ENCODE results near the gene CTNNA1. TPM values are rescaled to one million over a fixed set of nuclear protein-coding genes. Genes with fewer than 3 reads are reported as not detected.

CTNNA1 gene
- total RNA-seq, 2 donors from 2014 or later: 247 to 288 TPM

GRCh38 chr5:138815529-138815928, 62.3 kb downstream of the CTNNA1 start:
- peaks cover 26% of the 10 kb centered on the region for H3K36me3 ChIP-seq
- DNase-seq (ENCODE audit: low spot score): no peak
- no peak overlapping the region for H3K4me3 ChIP-seq
- H3K4me1 ChIP-seq: peaks cover 0 to 23% of the 10 kb centered on the region in 2 donors
- H3K9me3 ChIP-seq: no peaks in the 10 kb centered on the region
- TF ChIP-seq CTCF (IDR thresholded peaks at IDR 0.05): no peak
- no peak overlapping the region for H3K27ac ChIP-seq
- H3K27me3 ChIP-seq: no peaks in the 10 kb centered on the region

GRCh38 chr5:138817241-138817640, 64.0 kb downstream of the CTNNA1 start:
- no peak overlapping the region for H3K27ac ChIP-seq
- H3K27me3 ChIP-seq: no peaks in the 10 kb centered on the region
- peaks cover 0 to 35% of the 10 kb centered on the region in 2 donors for H3K4me1 ChIP-seq
- peaks cover 20% of the 10 kb centered on the region for H3K36me3 ChIP-seq
- DNase-seq (ENCODE audit: low spot score): no peak
- H3K4me3 ChIP-seq: no peak overlapping the region
- TF ChIP-seq CTCF (IDR thresholded peaks at IDR 0.05): no peak
- no peaks in the 10 kb centered on the region for H3K9me3 ChIP-seq

GRCh38 chr5:138819081-138819480, 65.9 kb downstream of the CTNNA1 start:
- Histone ChIP-seq H3K4me3 (no peak overlapping the region), H3K36me3 (peaks cover 8% of the 10 kb centered on the region), H3K27ac (no peak overlapping the region), H3K27me3 (no peaks in the 10 kb centered on the region), H3K9me3 (no peaks in the 10 kb centered on the region), H3K4me1 (peaks cover 0 to 45% of the 10 kb centered on the region in 2 donors)
- TF ChIP-seq CTCF (IDR thresholded peaks at IDR 0.05): no peak
- no peak for DNase-seq (ENCODE audit: low spot score)

- H3K4me1 ChIP-seq: peaks cover 0 to 57% of the 10 kb centered on the region in 2 donors
Measured at GRCh38 chr5:138820695-138821094, 67.5 kb downstream of the CTNNA1 start.

GRCh38 chr5:138824516-138824915, 71.3 kb downstream of the CTNNA1 start:
- no peaks in the 10 kb centered on the region for H3K9me3 ChIP-seq
- H3K27ac ChIP-seq: peak overlapping the region in 1 of 2 donors; percentile 51
- no peak overlapping the region for H3K4me3 ChIP-seq
- H3K27me3 ChIP-seq: no peaks in the 10 kb centered on the region
- no peak for DNase-seq (ENCODE audit: low spot score)
- peaks cover 0 to 44% of the 10 kb centered on the region in 2 donors for H3K4me1 ChIP-seq
- peaks cover 18% of the 10 kb centered on the region for H3K36me3 ChIP-seq
- TF ChIP-seq CTCF (IDR thresholded peaks at IDR 0.05): no peak

More at GRCh38 chr5:138820695-138821094, 67.5 kb downstream of the CTNNA1 start:
- no peak for TF ChIP-seq CTCF (IDR thresholded peaks at IDR 0.05)
- H3K4me3 ChIP-seq: no peak overlapping the region
- H3K36me3 ChIP-seq: peaks cover 2% of the 10 kb centered on the region
- H3K9me3 ChIP-seq: no peaks in the 10 kb centered on the region
- no peak overlapping the region for H3K27ac ChIP-seq
- H3K27me3 ChIP-seq: no peaks in the 10 kb centered on the region
- no peak for DNase-seq (ENCODE audit: low spot score)
